ENCODE measurements around the gene CYP11A1. TPM values are rescaled to one million over a fixed set of nuclear protein-coding genes. Genes with fewer than 3 reads are reported as not detected.
A peak's percentile ranks its signal among the peaks of the same experiment; 100 is the strongest.

Gene CYP11A1
- total RNA-seq, 6 donors from 2014 or later = 0.91 to 8.4 (median 1.1) TPM; not detected in 1

- no peak for DNase-seq
- H3K27ac ChIP-seq = peak overlapping the region in 2 of 4 donors; percentile 21 to 30
Observed at GRCh38 chr15:74317820-74318375, 49.5 kb downstream of the CYP11A1 start.

GRCh38 chr15:74316141-74316540, 51.3 kb downstream of the CYP11A1 start:
- Histone ChIP-seq H3K4me1 (peaks cover 0 to 14% (median 2%) of the 10 kb centered on the region in 4 donors), H3K9me3 (no peaks in the 10 kb centered on the region), H3K4me3 (no peak overlapping the region), H3K27ac (no peak overlapping the region), H3K27me3 (no peaks in the 10 kb centered on the region), H3K36me3 (no peaks in the 10 kb centered on the region)
- TF ChIP-seq CTCF (IDR thresholded peaks at IDR 0.05) (no peak), POLR2AphosphoS5 (IDR thresholded peaks at IDR 0.05) (no peak), EP300 (IDR thresholded peaks at IDR 0.05) (no peak), POLR2A (IDR thresholded peaks at IDR 0.05) (no peak)
- peak in 1 of 2 donors; percentile 71 for DNase-seq
- peak in 1 of 2 donors; percentile 40 for ATAC-seq (ENCODE audit: low FRiP score in 2 of 2)
- 69 to 74% methylated on average over 8 to 9 of the region's 13 CpGs for WGBS, 2 donors

More at GRCh38 chr15:74317820-74318375, 49.5 kb downstream of the CYP11A1 start:
- Histone ChIP-seq H3K4me3 (no peak overlapping the region), H3K27me3 (no peaks in the 10 kb centered on the region), H3K4me1 (peaks cover 0 to 14% (median 2%) of the 10 kb centered on the region in 4 donors), H3K9me3 (no peaks in the 10 kb centered on the region), H3K36me3 (no peaks in the 10 kb centered on the region)
- peak in 1 of 2 donors; percentile 74 for ATAC-seq (ENCODE audit: low FRiP score in 2 of 2)
- 43 to 57% methylated on average over 8 of the region's 8 CpGs for WGBS, 2 donors
- TF ChIP-seq POLR2AphosphoS5 (IDR thresholded peaks at IDR 0.05) = no peak
- TF ChIP-seq POLR2A (IDR thresholded peaks at IDR 0.05) = no peak
- TF ChIP-seq EP300 (IDR thresholded peaks at IDR 0.05) = no peak
- no peak for TF ChIP-seq CTCF (IDR thresholded peaks at IDR 0.05)

- H3K27ac ChIP-seq = no peak overlapping the region
- no peak for ATAC-seq (ENCODE audit: low FRiP score in 2 of 2)
- H3K9me3 ChIP-seq = no peaks in the 10 kb centered on the region
- H3K4me3 ChIP-seq = no peak overlapping the region
- no peaks in the 10 kb centered on the region for H3K27me3 ChIP-seq
- no peaks in the 10 kb centered on the region for H3K36me3 ChIP-seq
- no peak for TF ChIP-seq CTCF (IDR thresholded peaks at IDR 0.05)
- TF ChIP-seq POLR2AphosphoS5 (IDR thresholded peaks at IDR 0.05) = no peak
- TF ChIP-seq EP300 (IDR thresholded peaks at IDR 0.05) = no peak
- TF ChIP-seq POLR2A (IDR thresholded peaks at IDR 0.05) = no peak
- H3K4me1 ChIP-seq = peaks cover 0 to 14% (median 2%) of the 10 kb centered on the region in 4 donors
- WGBS, 2 donors = 35 to 39% methylated on average over 5 of the region's 5 CpGs
- DNase-seq = no peak
Observed at GRCh38 chr15:74315626-74316025, 51.8 kb downstream of the CYP11A1 start.

GRCh38 chr15:74314795-74315438, 52.5 kb downstream of the CYP11A1 start:
- 70 to 84% methylated on average over 4 to 11 of the region's 13 CpGs for WGBS, 2 donors
- Histone ChIP-seq H3K27ac (no peak overlapping the region), H3K9me3 (no peaks in the 10 kb centered on the region), H3K36me3 (no peaks in the 10 kb centered on the region), H3K4me3 (no peak overlapping the region), H3K4me1 (peaks cover 0 to 14% (median 2%) of the 10 kb centered on the region in 4 donors), H3K27me3 (no peaks in the 10 kb centered on the region)
- ATAC-seq (ENCODE audit: low FRiP score in 2 of 2) (peak in 1 of 2 donors; percentile 35), DNase-seq (peak in 1 of 2 donors; percentile 39)
- no peak for TF ChIP-seq POLR2A (IDR thresholded peaks at IDR 0.05)

- H3K4me1 ChIP-seq = peaks cover 0 to 14% (median 2%) of the 10 kb centered on the region in 4 donors
- no peak overlapping the region for H3K4me3 ChIP-seq
- 90 to 97% methylated on average over 7 of the region's 7 CpGs for WGBS, 2 donors
- ATAC-seq (ENCODE audit: low FRiP score in 2 of 2) = no peak
- no peaks in the 10 kb centered on the region for H3K27me3 ChIP-seq
- no peak overlapping the region for H3K27ac ChIP-seq
- TF ChIP-seq POLR2A (IDR thresholded peaks at IDR 0.05) = no peak
- TF ChIP-seq CTCF (IDR thresholded peaks at IDR 0.05) = no peak
- TF ChIP-seq POLR2AphosphoS5 (IDR thresholded peaks at IDR 0.05) = no peak
- TF ChIP-seq EP300 (IDR thresholded peaks at IDR 0.05) = no peak
- H3K9me3 ChIP-seq = no peaks in the 10 kb centered on the region
- DNase-seq = no peak
- H3K36me3 ChIP-seq = no peaks in the 10 kb centered on the region
Observed at GRCh38 chr15:74313889-74314288, 53.6 kb downstream of the CYP11A1 start.

Data from upper lobe of left lung (tissue), 6 donors.